Embryonic facial prominence (tissue), 1 donor: ENCODE results near the gene C4orf50.
A peak's percentile ranks its signal among the peaks of the same experiment; 100 is the strongest.

ENCODE experiments used
- DNase-seq: peaks from one replicate; pipeline ENCODE4 v3.0.0-alpha.2; 2016; ENCODE audit errors: extremely low spot score

The C4orf50 gene

DNA sequence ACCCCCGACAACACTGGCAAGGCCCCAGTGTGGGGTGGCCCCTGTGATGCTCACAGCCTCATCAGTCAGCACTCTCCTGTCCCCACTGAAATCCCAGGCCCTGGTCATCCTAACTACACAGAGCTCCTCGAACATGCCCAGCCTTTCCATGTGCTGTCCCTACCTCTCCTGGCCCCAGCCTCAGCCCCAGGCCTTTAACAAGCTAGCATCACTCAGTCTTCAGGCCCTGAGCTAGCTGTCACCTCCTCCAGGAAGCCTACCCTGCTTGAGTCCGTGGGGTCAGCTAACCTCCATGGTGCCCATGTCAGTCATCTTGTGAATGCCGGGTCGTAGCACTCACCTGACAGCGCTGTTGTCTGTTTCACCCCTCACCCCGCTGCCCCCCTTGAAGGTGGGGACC, 25.6 kb upstream of the C4orf50 start:
- no peak for DNase-seq

DNA sequence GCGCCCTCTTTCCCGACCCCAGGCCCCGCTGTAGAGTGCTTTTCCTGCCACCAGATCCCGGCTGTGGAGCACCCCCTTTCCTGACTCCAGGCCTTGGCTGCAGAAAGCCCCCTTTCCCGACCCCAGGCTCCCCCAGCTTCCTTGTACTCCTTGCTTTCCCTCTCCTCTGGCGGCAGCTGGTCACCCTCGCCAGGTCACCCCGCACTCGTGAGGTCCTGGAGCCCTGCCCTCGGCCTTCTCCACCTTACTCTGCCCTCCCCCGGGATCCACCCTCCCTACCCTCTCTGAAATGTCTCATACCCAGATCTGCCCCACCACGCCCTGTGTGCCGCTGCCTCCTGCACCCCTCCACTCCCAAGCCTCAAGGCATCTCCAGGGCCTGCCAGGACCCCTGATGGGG, 25.0 kb upstream of the C4orf50 start:
- DNase-seq = no peak

DNA sequence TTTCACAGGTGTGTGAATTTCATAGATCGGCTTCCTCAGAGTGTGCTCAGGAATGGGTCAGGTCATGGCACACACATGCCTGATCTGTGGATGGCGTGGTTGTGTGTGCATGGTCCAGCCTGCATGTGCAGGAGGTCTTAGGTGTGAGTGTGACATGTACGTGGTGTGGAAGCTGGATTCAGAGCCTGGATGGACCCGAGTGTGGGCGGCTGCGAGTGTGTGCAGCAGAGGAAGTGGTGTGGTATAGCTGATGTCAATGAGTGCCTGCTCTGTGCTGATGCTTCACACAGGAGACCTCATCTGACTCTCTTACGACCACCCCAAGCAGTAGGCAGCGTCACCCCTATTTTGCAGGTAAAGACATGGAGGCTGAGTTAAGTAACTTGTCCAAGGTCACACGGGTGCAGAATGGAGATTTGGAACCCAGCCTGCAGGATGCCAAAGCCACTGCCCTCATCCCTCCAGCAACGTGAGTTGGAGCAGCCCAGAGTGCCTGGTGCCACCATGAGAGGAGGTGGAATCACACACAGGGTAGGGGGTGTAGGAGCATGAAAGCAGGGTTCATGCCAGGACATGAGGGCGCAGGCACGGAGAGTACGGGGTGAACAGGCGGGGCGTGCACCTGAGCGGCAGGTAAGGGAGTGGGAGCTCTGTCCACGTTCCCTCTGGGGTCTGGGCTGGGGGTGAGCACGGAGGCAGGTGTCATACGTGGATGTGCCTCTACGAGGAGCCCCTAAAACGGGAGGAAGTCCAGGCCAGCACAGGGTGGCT, 24.2 kb upstream of the C4orf50 start:
- DNase-seq = no peak

DNA sequence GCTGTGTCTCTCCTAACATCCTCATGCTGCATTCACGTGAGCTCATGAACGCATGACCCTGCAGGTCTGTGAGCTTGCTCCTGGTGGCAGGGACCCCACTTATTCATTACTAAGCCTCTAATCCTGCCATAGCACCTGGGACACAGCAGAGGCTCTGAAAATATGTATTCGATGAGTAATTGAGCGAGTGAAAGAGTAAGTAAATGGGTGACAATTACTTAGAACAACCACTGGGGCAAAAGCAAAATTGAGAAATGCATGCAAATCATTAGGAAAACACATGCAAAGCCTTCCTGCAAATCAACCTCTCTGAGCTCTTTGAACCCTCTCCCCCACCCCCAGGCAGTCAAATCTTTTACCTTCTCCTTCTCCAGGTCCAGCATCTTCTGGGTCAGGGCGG, 23.6 kb upstream of the C4orf50 start:
- no peak for DNase-seq

DNA sequence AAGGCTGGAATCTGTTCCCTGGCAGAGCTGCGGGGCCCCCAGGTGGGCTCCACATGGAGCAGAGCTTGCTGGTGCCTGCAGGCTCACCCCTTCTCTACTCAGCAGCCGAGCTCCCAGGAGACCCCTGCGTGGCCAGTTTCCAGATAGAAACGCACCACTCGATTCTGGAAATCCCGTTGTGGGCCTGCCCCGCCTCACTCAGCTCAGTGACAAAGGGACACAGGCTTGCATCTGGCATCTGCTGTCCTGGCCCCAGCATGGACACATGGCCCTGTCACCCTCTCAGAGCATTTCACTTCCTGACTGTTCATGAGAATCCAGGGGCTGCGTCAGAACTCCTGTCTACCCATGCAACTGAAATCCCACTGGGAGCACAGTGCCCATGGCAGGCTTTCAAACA, 20.5 kb upstream of the C4orf50 start:
- no peak for DNase-seq

DNA sequence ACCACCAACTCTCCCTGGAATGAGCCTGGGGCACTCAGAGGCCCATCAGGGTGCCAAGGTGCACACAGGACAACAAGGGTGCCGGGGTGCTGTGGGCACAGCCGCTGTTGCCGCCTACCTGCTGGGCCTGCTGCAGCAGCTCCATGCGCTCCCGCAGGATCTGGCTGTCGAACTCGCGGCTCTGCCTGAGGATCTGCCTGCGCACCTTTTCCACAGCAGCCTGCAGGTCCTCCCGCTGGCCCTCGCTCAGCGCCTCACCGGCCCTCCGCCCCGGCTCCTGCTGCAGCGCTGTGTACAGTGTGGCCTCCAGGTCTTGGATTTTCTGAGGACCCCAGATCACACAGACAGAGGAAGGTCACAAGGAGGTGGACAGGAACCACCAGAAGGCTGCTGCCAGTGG, 17.6 kb upstream of the C4orf50 start:
- no peak for DNase-seq

DNA sequence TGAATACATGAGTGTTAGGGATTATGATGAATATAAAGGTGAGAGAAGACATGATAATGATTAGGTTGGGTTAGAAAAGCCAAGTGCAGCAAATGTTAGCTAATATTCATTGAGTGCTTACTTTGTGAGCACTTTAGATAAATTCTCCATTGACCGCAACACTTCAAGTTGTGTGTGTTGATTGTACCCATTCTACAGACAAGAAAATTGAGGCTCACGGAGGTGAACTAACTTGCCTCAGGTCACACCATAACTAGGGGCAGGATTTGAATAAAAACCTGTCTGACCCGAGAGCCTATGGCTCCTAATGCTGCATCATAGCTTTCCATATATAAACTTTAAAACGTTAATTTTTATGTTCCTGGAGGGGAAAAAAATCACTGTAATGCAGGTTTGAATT, 15.2 kb upstream of the C4orf50 start:
- no peak for DNase-seq

DNA sequence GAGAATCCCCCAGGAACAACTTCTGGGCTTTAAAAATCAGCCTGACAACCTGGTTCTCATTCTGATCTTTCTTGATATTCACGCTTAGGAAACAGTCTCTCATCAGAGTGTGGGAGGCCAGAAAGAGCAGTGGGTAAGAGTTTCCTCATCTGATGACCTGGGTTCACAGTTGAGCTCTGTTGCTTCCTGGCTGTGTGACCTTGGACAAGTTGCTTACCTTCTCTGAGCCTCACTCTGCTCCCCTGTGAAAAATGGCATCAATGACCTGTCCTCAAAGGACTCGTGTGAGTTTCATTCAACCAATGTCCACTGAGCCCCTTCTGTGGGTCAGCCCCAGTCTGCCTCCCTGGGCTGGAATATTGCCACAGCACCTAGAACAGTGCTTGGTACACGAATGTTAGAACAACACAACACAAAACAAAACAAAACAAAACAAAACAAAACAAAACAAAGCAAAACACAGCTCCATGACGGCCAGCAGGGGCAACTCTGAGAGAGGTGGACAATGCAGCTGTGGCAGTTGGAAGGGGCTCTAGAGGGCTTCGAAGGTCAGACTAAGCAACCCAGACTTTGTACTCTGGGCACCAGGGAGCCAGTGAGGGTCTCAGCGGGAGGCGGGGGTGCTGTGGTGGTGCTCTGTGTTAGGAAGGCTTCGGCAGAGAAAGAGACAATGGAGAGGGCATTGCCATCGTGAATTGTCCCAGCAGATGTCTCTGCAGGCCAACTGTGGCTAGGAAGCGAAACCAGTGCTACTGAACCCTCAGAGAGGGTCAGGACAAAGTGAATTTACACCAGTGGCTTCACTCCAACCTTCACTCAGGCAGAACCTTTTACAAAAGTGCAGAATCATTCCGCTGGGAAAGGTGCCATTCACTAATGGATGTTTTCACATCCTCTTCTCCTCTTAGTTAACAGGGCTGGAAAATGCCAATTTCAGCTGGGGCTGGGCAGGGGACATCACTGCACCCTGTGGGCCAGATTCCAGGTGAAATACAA, 14.3 kb upstream of the C4orf50 start:
- no peak for DNase-seq

DNA sequence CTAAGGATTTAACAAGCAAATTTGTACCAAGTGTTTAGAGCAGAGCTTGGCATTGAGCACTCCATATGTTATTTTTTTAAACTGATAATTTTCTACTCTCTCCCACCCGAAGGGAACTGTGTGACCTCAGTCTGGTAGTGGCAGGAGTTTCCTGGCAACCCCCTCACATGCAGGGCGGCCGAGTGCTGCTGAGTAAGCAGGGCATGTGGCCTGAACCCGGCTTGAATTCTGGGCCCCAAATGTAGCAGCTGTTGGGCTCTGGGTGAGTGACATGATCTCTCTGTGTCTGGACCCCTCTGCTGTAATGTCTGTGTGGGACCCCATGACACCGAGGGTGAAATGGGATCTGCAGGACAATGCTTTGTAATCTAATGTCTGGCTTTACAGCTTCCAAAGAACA, 13.6 kb upstream of the C4orf50 start:
- DNase-seq = no peak

DNA sequence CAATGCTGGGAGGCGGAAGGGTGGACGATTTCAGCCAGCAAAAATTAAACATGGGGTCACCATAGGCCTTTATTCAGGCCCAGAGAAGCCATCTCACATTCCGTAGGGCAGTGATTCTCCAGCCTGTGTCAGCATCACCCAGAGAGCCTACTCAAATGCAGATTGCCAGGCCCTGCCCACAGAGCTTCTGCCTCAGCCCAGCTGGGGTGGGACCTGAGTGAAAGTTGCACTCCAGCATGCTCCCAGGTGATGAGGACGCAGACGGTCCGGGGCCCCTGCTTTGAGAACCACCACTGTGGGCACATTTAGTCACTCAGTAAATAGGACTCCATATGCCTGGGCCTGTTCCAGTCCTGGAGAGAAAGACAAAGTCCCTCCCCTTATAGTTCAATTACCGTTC, 12.4 kb upstream of the C4orf50 start:
- no peak for DNase-seq

DNA sequence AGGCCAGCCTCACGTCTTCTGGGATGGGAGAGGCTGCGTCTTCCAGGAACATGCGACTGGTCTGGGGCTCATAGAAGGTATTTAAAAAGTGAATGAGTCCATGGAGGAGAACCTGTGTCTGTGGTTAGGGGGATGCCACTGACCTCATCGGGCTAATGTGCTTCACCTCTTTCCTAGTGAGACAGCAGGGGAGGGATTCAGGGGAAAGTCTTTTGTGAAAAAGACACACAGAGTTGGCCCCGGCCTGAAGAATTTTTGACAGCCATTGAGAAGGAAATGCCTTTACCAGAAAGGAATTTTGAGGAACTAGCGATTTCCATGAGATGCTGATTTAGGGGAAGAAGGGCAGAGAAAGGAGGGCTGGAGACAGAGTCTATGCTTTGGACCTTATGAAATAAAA, 11.0 kb upstream of the C4orf50 start:
- no peak for DNase-seq

DNA sequence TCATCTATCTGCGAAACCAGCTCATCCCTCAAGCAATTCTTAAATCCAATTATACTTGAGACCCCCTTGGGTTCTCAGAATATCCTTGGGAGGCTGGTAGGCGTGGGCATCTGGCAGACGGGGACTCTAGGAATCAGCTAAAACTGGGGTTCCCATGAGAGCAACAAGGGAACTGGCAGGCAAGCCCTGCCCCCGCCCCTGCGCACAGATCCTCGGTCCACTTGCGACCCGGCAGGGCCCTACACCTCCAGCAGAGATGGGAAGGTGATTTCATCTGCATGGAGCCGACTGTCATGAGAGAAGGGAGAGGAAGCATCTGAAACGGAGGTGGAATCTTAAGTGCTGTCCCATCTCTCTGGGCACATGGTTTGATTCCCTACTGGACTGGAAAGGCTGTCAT, 9.9 kb upstream of the C4orf50 start:
- DNase-seq = no peak

DNA sequence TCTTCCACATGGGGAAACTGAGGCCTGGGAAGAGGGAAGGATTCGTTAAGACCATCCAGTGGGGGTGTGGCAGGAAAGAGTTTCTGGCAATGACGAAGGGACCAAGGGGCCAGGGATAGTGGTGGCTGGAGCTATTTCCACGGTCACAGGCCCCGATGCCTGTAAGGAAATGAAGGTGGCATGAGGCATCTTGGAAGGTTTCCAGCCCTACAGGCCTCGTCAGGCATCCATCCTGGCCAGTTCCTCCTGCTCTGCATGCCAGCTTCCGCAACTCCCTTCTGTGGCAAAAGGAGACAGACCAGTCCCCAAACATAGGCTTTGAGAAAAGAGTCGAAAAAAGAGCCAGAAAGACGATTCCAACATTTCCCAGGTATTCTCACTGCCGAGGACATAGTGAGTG, 9.2 kb upstream of the C4orf50 start:
- no peak for DNase-seq

DNA sequence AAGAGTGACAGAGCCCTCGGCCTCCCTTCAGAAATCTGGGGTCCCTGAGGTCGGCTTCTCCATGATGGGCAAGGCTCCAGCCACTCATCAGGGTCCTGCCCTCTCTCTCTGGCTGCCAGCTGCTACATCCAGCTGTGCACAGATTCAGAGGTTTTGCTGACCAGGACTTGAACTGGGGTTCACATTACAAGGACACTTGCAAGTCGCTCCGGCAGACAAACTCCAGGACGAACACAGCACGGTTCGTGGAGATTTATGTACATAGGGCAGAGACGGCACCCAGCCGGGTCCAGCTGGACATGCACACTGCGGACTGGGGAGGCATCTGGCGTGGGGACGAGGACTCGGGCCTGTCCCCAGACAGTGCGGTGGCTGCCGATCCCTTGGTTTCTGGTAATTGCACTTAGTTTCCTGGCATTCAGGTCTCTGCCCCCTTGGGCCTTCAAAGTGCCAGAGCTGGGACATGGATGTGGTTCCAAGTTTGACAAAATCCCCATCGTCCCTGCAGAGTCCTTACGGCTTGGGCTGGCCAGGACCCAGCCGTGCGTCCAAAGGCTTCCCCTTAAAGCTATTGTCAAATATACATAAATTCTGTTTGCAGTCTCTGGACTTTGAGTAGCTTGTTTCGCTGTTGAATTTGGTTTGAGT, 6.2 kb upstream of the C4orf50 start:
- DNase-seq = no peak

DNA sequence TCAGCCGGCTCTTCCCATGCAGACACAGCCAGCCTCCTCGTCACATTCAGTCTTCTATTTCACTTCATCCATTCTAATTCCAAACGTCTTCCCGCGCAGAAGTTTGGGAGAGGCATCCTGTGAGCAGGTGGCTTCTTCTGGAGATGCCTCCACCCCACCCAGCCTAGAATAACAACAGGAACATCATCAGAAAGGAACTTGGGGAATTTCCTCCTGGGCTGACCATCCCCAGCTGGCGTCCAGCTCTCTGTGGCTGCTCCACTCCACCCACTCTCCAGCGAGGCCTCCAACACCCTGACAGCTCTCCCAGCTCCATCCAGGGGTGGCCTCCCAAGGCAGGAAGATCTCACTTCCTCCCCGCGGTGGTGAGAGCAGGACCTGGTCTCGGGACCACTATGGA, 5.5 kb upstream of the C4orf50 start:
- DNase-seq = no peak

DNA sequence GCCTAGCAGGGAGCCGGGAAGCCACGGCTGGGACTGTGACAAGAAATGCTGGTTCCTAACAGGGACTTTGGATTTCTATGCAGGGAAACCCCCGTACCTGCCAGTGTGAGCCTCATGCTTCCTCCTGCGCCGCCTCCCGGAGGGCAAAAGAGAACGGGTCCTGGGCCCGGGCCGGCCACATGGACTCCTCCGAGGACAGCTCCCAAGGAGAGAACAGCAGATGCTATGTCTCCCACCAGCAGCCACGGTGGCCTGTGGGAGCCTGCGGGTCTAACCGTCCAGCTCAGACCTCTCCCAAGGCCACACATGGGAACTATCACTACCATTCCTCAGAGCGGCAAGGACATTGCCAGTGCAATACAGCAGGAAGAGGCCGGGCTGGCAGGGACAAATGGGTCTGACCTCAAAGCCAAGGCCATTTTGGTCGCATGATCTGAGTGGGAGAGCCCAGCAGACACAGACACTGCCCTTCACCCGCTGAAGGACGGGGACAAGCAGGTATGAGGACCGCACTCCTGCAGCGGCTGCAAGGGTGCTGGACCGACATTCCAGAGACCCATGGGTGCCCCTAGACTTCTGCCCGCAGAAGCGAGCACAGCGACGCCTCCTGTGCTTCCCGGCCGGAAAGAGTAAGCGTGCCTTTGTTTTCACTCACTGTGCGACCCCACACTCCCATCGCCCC, 4.5 kb upstream of the C4orf50 start:
- no peak for DNase-seq

DNA sequence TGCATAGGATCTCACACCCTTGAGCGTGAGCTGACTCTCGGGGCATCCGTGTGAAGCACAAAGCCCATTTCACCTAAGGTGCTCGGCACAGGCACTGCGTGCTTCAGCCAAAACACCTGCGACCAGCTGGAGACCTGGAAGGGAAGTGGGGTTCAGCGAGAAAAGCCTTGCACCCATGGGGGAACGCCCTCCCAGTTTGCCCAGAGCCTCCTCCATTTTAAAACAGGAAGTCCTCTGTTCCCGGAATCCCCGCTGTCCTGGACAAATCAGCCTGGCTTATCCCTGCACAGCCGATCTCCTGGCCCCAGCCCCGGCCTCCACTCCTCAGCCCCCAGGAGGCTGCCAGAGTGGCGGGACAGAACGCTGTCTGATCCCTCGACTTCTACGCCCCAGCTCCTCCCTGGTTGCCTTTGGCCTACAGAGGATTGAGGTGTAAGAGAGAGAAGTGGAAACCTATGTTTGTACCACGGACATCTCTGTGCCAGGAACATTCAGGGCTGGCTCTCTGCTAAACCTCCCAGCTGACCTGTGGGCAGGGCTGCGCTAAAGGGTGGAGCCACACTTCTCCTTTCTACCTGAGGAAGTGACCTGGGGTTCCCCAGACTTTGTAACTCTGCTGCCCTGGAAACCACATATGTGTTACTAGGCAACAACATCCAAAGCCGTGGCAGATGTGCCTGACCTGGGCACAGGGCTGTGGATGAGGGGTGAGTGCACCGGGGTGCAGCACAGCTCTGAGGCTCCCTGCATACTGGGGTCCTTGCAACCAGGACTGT, 3.8 kb upstream of the C4orf50 start:
- no peak for DNase-seq

DNA sequence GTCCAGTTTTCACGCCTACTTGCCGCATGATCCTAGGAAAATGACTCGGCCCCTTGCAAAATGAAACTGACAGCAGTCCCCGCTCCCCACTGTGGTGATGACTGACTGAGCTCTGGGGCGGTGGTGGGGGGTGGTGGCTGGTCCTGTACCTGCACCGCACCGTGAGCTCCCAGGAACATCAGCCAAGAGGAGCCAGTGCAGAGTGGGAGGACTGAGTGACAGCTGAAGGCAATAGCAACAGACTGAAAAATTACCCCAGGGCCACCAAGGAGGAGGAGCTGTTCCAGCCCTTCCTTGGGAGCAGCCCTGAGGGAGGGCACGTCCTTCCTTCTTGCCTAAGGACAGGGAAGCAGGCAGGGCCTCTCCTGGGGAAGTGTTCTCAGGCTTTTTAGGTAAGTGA, 2.4 kb upstream of the C4orf50 start:
- no peak for DNase-seq

DNA sequence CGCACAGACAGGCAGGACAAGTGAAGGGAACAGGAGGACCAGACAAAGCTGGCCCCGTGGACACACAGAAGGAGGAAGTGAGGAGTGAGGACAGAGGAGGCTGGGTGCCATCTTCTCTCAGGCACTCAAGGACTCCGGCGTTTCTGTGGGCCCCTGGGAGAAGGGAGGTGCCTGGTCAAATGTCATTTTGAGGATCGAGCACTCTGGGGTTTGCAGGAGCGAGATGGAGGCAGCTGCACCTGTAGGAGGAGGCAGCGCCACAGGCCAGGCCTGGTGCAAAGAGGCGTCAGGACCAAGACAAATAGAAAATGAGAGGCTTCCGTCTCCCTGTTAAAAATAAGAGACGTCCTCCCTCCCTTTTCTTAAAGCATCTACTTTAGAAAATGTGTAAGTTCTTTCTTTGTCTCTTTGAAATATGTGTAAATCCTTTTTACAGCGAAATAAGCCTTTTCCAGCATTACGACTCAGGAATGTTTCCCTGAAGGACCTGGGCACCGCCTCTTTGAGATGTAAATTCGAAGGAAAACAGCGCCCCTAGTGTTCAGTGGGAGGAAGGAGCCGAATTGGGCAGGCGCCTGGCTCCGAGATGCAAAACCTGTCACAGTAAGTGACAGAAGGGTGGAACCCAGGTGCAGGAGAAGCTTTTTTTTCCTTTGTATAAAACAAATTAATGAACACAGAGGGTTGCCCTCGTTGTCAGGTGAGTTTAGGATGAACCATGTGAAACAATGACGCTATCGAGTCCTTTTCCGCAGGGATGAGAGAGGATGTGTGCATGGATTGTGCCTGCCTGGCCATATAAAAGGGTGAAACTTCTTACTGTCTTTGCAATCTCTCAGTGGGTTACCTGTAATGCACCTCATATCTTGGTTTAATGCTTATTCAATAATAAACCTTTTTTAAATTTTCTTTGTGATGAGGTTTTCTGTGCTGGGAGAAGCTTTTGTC, 1.4 kb upstream of the C4orf50 start:
- peak; percentile 20 for DNase-seq

DNA sequence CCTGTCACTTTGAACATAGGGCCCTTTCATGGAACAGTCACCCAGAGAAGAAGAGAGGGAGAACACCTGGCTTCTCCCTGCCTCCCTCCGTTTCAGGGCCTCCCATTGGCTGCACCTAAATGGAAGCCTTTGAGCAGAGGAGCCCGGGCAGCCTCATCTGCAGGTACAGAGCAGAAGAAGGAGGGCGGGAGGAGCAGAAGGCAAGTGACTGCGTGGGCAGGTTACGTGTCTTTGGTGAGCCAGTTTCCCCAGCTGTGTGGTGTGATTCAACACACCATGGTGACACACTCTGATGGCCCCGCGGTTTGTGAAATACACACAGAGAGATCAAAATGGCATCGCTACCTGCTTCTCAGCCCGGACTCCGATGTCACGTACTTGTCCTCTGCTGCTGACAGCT, 431 bp downstream of the C4orf50 start:
- DNase-seq = no peak
